KBM-7 (cell line): Measurements from ENCODE around the gene CXCL8.
"Not testable (repeated sequence)": the region's sequence is repeated elsewhere in the genome, so short reads cannot be mapped to it uniquely, and the experiment has no call there.

ENCODE experiments used
- DNase-seq: peaks from one replicate; pipeline ENCODE4 v3.0.0-alpha.2; 2015
- in situ Hi-C: fragments of 300-500 bp; cut with MboI; formaldehyde crosslinking; loops from 2 replicates; pipeline ENCODE4 v1.14.3; 2020; ENCODE audit warnings: low sequenced_read_pairs, low pct_unique_long_range_greater_than_20kb, mixed read lengths

Gene CXCL8

GRCh38 chr4:73740353-73740778 lies at the start of gene CXCL8:
Gene CXCL8 (plus strand): TSS chr4:73740569. CDS start chr4:73740659, 90 bp downstream.
- in situ Hi-C loops: no loop called here
- DNase-seq: peak; percentile 85

- in situ Hi-C loops, DNase-seq: not testable (repeated sequence)
These were observed 49.2 kb upstream of the CXCL8 start for GRCh38 chr4:73691201-73691600.

- in situ Hi-C loops: no loop called here
- no peak for DNase-seq
These were observed 48.6 kb upstream of the CXCL8 start for GRCh38 chr4:73691759-73692158.

GRCh38 chr4:73692254-73692653 lies 48.1 kb upstream of the CXCL8 start:
- in situ Hi-C loops: no loop called here
- no peak for DNase-seq

GRCh38 chr4:73692701-73693100 lies 47.7 kb upstream of the CXCL8 start:
- in situ Hi-C loops: no loop called here

GRCh38 chr4:73693811-73694210 lies 46.6 kb upstream of the CXCL8 start:
- no peak for DNase-seq
- in situ Hi-C loops: no loop called here

More at GRCh38 chr4:73692701-73693100, 47.7 kb upstream of the CXCL8 start:
- DNase-seq: no peak

- in situ Hi-C loops: no loop called here
- peak; percentile 49 for DNase-seq
These were observed 42.2 kb upstream of the CXCL8 start for GRCh38 chr4:73698217-73698616.

- in situ Hi-C loops: no loop called here
- DNase-seq: no peak
These were observed 39.3 kb upstream of the CXCL8 start for GRCh38 chr4:73701116-73701515.

- no peak for DNase-seq
- in situ Hi-C loops: no loop called here
These were observed 37.5 kb upstream of the CXCL8 start for GRCh38 chr4:73702796-73703287.

GRCh38 chr4:73703320-73703719 lies 37.0 kb upstream of the CXCL8 start:
- no peak for DNase-seq
- in situ Hi-C loops: no loop called here

- in situ Hi-C loops: no loop called here
- peak; percentile 77 for DNase-seq
These were observed 35.9 kb upstream of the CXCL8 start for GRCh38 chr4:73704314-73705055.

- no peak for DNase-seq
- in situ Hi-C loops: no loop called here
These were observed 35.3 kb upstream of the CXCL8 start for GRCh38 chr4:73705056-73705432.

GRCh38 chr4:73705721-73706120 lies 34.6 kb upstream of the CXCL8 start:
- no peak for DNase-seq
- in situ Hi-C loops: no loop called here

GRCh38 chr4:73706811-73707210 lies 33.6 kb upstream of the CXCL8 start:
- in situ Hi-C loops: no loop called here
- no peak for DNase-seq

- in situ Hi-C loops: no loop called here
- DNase-seq: no peak
These were observed 33.0 kb upstream of the CXCL8 start for GRCh38 chr4:73707269-73707875.

- in situ Hi-C loops: no loop called here
- DNase-seq: peak; percentile 56
These were observed 32.3 kb upstream of the CXCL8 start for GRCh38 chr4:73707918-73708577.

GRCh38 chr4:73709451-73710033 lies 30.8 kb upstream of the CXCL8 start:
- DNase-seq: peak; percentile 48
- in situ Hi-C loops: no loop called here

GRCh38 chr4:73710094-73710493 lies 30.3 kb upstream of the CXCL8 start:
- DNase-seq: no peak
- in situ Hi-C loops: no loop called here

- DNase-seq: no peak
- in situ Hi-C loops: no loop called here
These were observed 28.4 kb upstream of the CXCL8 start for GRCh38 chr4:73711989-73712388.

- DNase-seq: no peak
- in situ Hi-C loops: no loop called here
These were observed 26.7 kb upstream of the CXCL8 start for GRCh38 chr4:73713650-73714049.
